ENCODE results near the gene APOBEC2. TPM values are rescaled to one million over a fixed set of nuclear protein-coding genes. Genes with fewer than 3 reads are reported as not detected.
A peak's percentile ranks its signal among the peaks of the same experiment; 100 is the strongest.
"Not testable (repeated sequence)": the region's sequence is repeated elsewhere in the genome, so short reads cannot be mapped to it uniquely, and the experiment has no call there.

APOBEC2 gene
- total and polyA plus RNA-seq, 2 of the 4 experiments (the other 2 are of a cell fraction): not detected

DNA sequence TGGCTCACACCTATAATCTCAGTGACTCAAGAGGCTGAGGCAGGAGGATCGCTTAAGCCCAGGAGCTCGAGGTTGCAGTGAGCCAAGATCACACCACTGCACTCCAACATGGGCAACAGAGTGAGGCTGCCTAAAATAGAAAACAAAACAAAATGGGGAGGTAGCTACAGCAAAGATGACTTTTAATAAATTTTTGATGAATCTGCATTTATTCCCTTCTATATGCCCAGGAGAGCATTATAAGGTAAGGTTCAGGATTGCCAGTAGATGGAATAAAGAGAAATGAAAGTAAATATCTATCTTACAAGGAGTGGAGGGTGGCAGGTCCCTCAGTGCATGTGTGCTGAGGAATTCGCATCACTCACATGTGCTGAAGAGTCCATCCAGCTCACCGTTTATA is 38.2 kb upstream of the APOBEC2 start:
- H3K14ac ChIP-seq (replicated peaks; ENCODE audit: low read depth, low read length): no peak overlapping the region
- ATAC-seq (ENCODE audit: low read depth) (no peak), DNase-seq (no peak)
- H2AFZ ChIP-seq (replicated peaks; ENCODE audit: low read length, poor library complexity): no peak overlapping the region
- H3K4ac ChIP-seq (ENCODE audit: low read depth, low read length): no peak overlapping the region
- H3K27me3 ChIP-seq (ENCODE audit: control insufficient read depth, insufficient read depth, low read length): peaks cover 23% of the 10 kb centered on the region
- no peak overlapping the region for H2BK5ac ChIP-seq (ENCODE audit: low read depth, low read length, poor library complexity, severe bottlenecking)
- H4K8ac ChIP-seq (ENCODE audit: low read depth in 2 of 2, low read length in 2 of 2): no peak overlapping the region
- H3K79me1 ChIP-seq (ENCODE audit: low read depth in 1 of 2, low read length in 2 of 2): no peaks in the 10 kb centered on the region
- H4K5ac ChIP-seq (ENCODE audit: low read depth, low read length): no peak overlapping the region
- 72% methylated on average over 2 of the region's 4 CpGs; no CpG with 5 or more reads in 1 of the 2 experiments for WGBS, 2 experiments (ENCODE audit: extremely low coverage in 2 of 2, insufficient read length in 1 of 2)
- no peak overlapping the region for H3K56ac ChIP-seq (ENCODE audit: extremely low read depth, insufficient read depth, low read length)
- H3K9me1 ChIP-seq (ENCODE audit: insufficient read depth, low read length): no peaks in the 10 kb centered on the region
- H3K9me3 ChIP-seq (ENCODE audit: control insufficient read depth, insufficient read depth, low read length): 0 out of 2 replicates have a peak, but pooled peaks cover 2% of the 10 kb centered on the region
- TF ChIP-seq MAFK (IDR thresholded peaks at IDR 0.05; ENCODE audit: low read depth, low read length) (peak; percentile 32; the same call in 1 of the 2 replicates), RFX5 (IDR thresholded peaks at IDR 0.05; ENCODE audit: low read depth, low read length) (no peak), RCOR1 (IDR thresholded peaks at IDR 0.05; ENCODE audit: insufficient replicate concordance, low read length) (no peak)
- no peak overlapping the region for H3K27ac ChIP-seq (ENCODE audit: insufficient read depth, low read length)
- no peak overlapping the region for H2BK15ac ChIP-seq (ENCODE audit: low read depth, low read length)
- no peaks in the 10 kb centered on the region for H3K36me3 ChIP-seq (ENCODE audit: control insufficient read depth, insufficient read depth, low read length)
- no TSS peak for BruUV-seq (replicated peaks)
- in situ Hi-C loops (cut with MboI; ENCODE audit: low sequenced_read_pairs): no loop called here
- no peak overlapping the region for H3K9ac ChIP-seq (ENCODE audit: low read depth, low read length)
- dilution Hi-C loops (cut with HindIII; ENCODE audit: low sequenced_read_pairs, unreplicated experiment): no loop called here
- H4K91ac ChIP-seq (ENCODE audit: insufficient read depth, low read depth, low read length): no peak overlapping the region
- no peak overlapping the region for H2BK120ac ChIP-seq (ENCODE audit: low read depth, low read length)
- no peak overlapping the region for H2BK20ac ChIP-seq (ENCODE audit: low read depth, low read length)
- no peak overlapping the region for H3K4me2 ChIP-seq (ENCODE audit: low read depth, low read length)
- H3K18ac ChIP-seq (ENCODE audit: low read depth, low read length): no peak overlapping the region
- no peaks in the 10 kb centered on the region for H4K20me1 ChIP-seq (ENCODE audit: insufficient read depth, low read length)
- POLR2A ChIA-PET (ENCODE audit: unreplicated experiment): no interaction called here
- no peak overlapping the region for H2AK9ac ChIP-seq (replicated peaks; ENCODE audit: low read depth, low read length, poor library complexity)
- intact Hi-C loops (cut with micrococcal nuclease): no loop called here
- no peak overlapping the region for H3K23ac ChIP-seq (ENCODE audit: low read depth, low read length)
- no peak overlapping the region for H3K4me3 ChIP-seq (ENCODE audit: insufficient read depth, low read depth, low read length)
- H2AK5ac ChIP-seq (ENCODE audit: low read depth, low read length): no peak overlapping the region
- CTCF ChIA-PET: interaction anchor here (1.3 kb wide), 1 partner anchor 120 kb away, joined by 5 read pairs; no protein-coding TSS in a partner anchor
- H3K4me1 ChIP-seq (ENCODE audit: control insufficient read depth, insufficient read depth, low read length): no peaks in the 10 kb centered on the region

GRCh38 chr6:41015860-41016259 is 37.1 kb upstream of the APOBEC2 start:
- H3K4me3 ChIP-seq (ENCODE audit: insufficient read depth, low read depth, low read length); H3K79me1 ChIP-seq (ENCODE audit: low read depth in 1 of 2, low read length in 2 of 2); H4K5ac ChIP-seq (ENCODE audit: low read depth, low read length); ATAC-seq (ENCODE audit: low read depth); H3K56ac ChIP-seq (ENCODE audit: extremely low read depth, insufficient read depth, low read length); H2AK5ac ChIP-seq (ENCODE audit: low read depth, low read length); H3K18ac ChIP-seq (ENCODE audit: low read depth, low read length); H3K36me3 ChIP-seq (ENCODE audit: control insufficient read depth, insufficient read depth, low read length); POLR2A ChIA-PET (ENCODE audit: unreplicated experiment); H3K4me2 ChIP-seq (ENCODE audit: low read depth, low read length); H2AK9ac ChIP-seq (replicated peaks; ENCODE audit: low read depth, low read length, poor library complexity); H3K23ac ChIP-seq (ENCODE audit: low read depth, low read length); BruUV-seq (replicated peaks); H4K91ac ChIP-seq (ENCODE audit: insufficient read depth, low read depth, low read length); H3K9me3 ChIP-seq (ENCODE audit: control insufficient read depth, insufficient read depth, low read length); DNase-seq; intact Hi-C loops (cut with micrococcal nuclease); H2AFZ ChIP-seq (replicated peaks; ENCODE audit: low read length, poor library complexity); H3K9me1 ChIP-seq (ENCODE audit: insufficient read depth, low read length); H2BK20ac ChIP-seq (ENCODE audit: low read depth, low read length); H4K20me1 ChIP-seq (ENCODE audit: insufficient read depth, low read length); H2BK5ac ChIP-seq (ENCODE audit: low read depth, low read length, poor library complexity, severe bottlenecking); H3K27ac ChIP-seq (ENCODE audit: insufficient read depth, low read length); dilution Hi-C loops (cut with HindIII; ENCODE audit: low sequenced_read_pairs, unreplicated experiment); H3K4ac ChIP-seq (ENCODE audit: low read depth, low read length); H2BK120ac ChIP-seq (ENCODE audit: low read depth, low read length); H2BK15ac ChIP-seq (ENCODE audit: low read depth, low read length); H3K9ac ChIP-seq (ENCODE audit: low read depth, low read length); H3K14ac ChIP-seq (replicated peaks; ENCODE audit: low read depth, low read length); in situ Hi-C loops (cut with MboI; ENCODE audit: low sequenced_read_pairs); H3K4me1 ChIP-seq (ENCODE audit: control insufficient read depth, insufficient read depth, low read length); H4K8ac ChIP-seq (ENCODE audit: low read depth in 2 of 2, low read length in 2 of 2): not testable (repeated sequence)
- CTCF ChIA-PET: interaction anchor here (1.3 kb wide), 1 partner anchor 121 kb away, joined by 5 read pairs; no protein-coding TSS in a partner anchor
- WGBS, 2 experiments (ENCODE audit: extremely low coverage in 2 of 2, insufficient read length in 1 of 2): no CpG with 5 or more reads among the region's 5 CpGs
- H3K27me3 ChIP-seq (ENCODE audit: control insufficient read depth, insufficient read depth, low read length): peaks cover 22% of the 10 kb centered on the region
